ENCODE results near the gene ABLIM3. TPM values are rescaled to one million over a fixed set of nuclear protein-coding genes. Genes with fewer than 3 reads are reported as not detected.

Gene ABLIM3
- total and polyA plus RNA-seq, 10 of the 15 experiments (the other 5 are each of a cell fraction or from before 2014, with no cell fraction given): 0.03 TPM; not detected in 9

DNA sequence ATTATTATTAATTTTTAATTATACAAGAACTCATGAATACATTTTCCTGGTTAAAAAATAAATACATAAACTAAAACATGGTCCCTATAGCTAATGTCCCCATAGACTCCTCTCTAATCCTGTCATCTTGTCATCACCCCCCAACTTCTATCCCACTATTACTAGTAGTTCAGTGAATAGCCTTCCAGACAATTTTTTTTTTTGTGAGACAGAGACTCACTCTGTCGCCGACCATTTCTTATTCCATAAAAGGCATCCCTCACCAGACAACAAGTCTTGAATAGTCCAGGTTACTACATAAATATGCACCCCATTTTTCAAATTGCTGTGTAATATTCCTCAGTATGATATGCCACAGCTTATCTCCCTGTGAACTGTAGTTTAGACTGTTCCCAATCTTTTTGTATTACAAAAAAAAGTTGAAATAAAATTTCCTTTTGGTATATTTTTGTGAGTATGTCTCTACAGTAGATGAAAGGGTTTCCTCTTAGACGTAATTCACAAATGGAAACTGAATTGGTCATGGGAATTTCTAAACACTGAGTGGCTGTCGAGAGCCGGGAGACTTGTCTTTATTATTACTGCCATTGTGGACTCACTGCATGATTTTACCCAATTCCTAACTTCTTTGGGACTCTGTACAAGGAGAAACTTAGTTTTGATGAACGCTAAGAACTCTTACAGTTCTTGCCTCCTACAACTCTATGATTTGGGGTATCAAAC, 6.4 kb upstream of the ABLIM3 start:
- Histone ChIP-seq H2AFZ (ENCODE audit: control insufficient read depth, low read depth, low read length) (no peak overlapping the region), H3K4me1 (ENCODE audit: control insufficient read depth, insufficient read depth, low read length) (no peaks in the 10 kb centered on the region)

More for the DNA sequence above, 6.4 kb upstream of the ABLIM3 start:
- H3K27ac ChIP-seq (ENCODE audit: control insufficient read depth, insufficient read depth): no peak overlapping the region
- DNase-seq (ENCODE audit: low read depth, low spot score): no peak
- FAIRE-seq: no peak
- ChIA-PET CTCF (no interaction called here), RAD21 (ENCODE audit: unreplicated experiment) (no interaction called here), POLR2A (no interaction called here), SMC1A (ENCODE audit: uncharacterized antibody, unreplicated experiment) (no interaction called here)
- BruUV-seq (replicated peaks): no TSS peak
- ATAC-seq: no peak
- no peaks in the 10 kb centered on the region; a peak in 1 of 4 replicates for H3K27me3 ChIP-seq (replicated peaks in 1 of 2; ENCODE audit: control insufficient read depth in 2 of 2, insufficient read depth in 2 of 2, low read length in 1 of 2)
- TF ChIP-seq RAD51 (IDR thresholded peaks at IDR 0.05) (no peak), FOXM1 (IDR thresholded peaks at IDR 0.05; ENCODE audit: low read depth, low read length) (no peak), NFYB (IDR thresholded peaks at IDR 0.05; ENCODE audit: insufficient read depth, low read depth, low read length) (no peak), ZNF24 (IDR thresholded peaks at IDR 0.05) (no peak)
- TF ChIP-seq, protein P1, sequence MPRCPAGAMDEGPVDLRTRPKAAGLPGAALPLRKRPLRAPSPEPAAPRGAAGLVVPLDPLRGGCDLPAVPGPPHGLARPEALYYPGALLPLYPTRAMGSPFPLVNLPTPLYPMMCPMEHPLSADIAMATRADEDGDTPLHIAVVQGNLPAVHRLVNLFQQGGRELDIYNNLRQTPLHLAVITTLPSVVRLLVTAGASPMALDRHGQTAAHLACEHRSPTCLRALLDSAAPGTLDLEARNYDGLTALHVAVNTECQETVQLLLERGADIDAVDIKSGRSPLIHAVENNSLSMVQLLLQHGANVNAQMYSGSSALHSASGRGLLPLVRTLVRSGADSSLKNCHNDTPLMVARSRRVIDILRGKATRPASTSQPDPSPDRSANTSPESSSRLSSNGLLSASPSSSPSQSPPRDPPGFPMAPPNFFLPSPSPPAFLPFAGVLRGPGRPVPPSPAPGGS (IDR thresholded peaks at IDR 0.05; ENCODE audit: borderline replicate concordance, insufficient read depth, low read depth, low read length, poor library complexity, severe bottlenecking): no peak
- TF ChIP-seq, protein P2, sequence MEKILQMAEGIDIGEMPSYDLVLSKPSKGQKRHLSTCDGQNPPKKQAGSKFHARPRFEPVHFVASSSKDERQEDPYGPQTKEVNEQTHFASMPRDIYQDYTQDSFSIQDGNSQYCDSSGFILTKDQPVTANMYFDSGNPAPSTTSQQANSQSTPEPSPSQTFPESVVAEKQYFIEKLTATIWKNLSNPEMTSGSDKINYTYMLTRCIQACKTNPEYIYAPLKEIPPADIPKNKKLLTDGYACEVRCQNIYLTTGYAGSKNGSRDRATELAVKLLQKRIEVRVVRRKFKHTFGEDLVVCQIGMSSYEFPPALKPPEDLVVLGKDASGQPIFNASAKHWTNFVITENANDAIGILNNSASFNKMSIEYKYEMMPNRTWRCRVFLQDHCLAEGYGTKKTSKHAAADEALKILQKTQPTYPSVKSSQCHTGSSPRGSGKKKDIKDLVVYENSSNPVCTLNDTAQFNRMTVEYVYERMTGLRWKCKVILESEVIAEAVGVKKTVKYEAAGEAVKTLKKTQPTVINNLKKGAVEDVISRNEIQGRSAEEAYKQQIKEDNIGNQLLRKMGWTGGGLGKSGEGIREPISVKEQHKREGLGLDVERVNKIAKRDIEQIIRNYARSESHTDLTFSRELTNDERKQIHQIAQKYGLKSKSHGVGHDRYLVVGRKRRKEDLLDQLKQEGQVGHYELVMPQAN (conservative IDR thresholded peaks at IDR 0.05): no peak
- no peaks in the 10 kb centered on the region for H3K9me3 ChIP-seq (replicated peaks; ENCODE audit: control insufficient read depth, insufficient read depth, low read length)
- H3K36me3 ChIP-seq (ENCODE audit: control insufficient read depth in 2 of 2, insufficient read depth in 2 of 2, low read length in 1 of 2): no peaks in the 10 kb centered on the region
- no peaks in the 10 kb centered on the region for H3K79me2 ChIP-seq (ENCODE audit: control insufficient read depth, insufficient read depth, low read length)
- 20% methylated on average over 6 of the region's 6 CpGs for WGBS (ENCODE audit: insufficient coverage, insufficient replicate concordance, low lambda C conversion rate, missing lambda C conversion rate)
- H4K20me1 ChIP-seq (ENCODE audit: control insufficient read depth, insufficient read depth): no peaks in the 10 kb centered on the region
- H3K4me2 ChIP-seq (ENCODE audit: control insufficient read depth, insufficient read depth): no peak overlapping the region
- H3K9ac ChIP-seq (ENCODE audit: control insufficient read depth, insufficient read depth, low read length): no peak overlapping the region
- intact Hi-C loops (cut with micrococcal nuclease; ENCODE audit: unreplicated experiment): no loop called here
- in situ Hi-C loops (cut with MboI): no loop called here
- H3K4me3 ChIP-seq: no peak overlapping the region
